Activated naive CD4-positive, alpha-beta T cell treated with anti-CD3 and anti-CD28 coated beads, Interleukin-2, amount 50 U/mL, for 24 hours (primary cell): ENCODE measurements around the gene TMEM107.

ENCODE experiments used
- H3K27ac Mint-ChIP-seq: one replicate; pipeline ENCODE4 v1.8.0; 2021; ENCODE audit warnings: mild to moderate bottlenecking, mixed read lengths
- H3K27me3 Mint-ChIP-seq: one replicate; pipeline ENCODE4 v1.8.0; 2021; ENCODE audit warnings: mixed read lengths
- H3K36me3 Mint-ChIP-seq: one replicate; pipeline ENCODE4 v1.8.0; 2021; ENCODE audit warnings: mixed read lengths
- H3K4me1 Mint-ChIP-seq: one replicate; pipeline ENCODE4 v1.8.0; 2021; ENCODE audit warnings: mixed read lengths
- H3K4me3 Mint-ChIP-seq: one replicate; pipeline ENCODE4 v1.8.0; 2021; ENCODE audit warnings: mild to moderate bottlenecking, mixed read lengths
- H3K9me3 Mint-ChIP-seq: one replicate; pipeline ENCODE4 v1.8.0; 2021; ENCODE audit warnings: mixed read lengths

Gene TMEM107

DNA sequence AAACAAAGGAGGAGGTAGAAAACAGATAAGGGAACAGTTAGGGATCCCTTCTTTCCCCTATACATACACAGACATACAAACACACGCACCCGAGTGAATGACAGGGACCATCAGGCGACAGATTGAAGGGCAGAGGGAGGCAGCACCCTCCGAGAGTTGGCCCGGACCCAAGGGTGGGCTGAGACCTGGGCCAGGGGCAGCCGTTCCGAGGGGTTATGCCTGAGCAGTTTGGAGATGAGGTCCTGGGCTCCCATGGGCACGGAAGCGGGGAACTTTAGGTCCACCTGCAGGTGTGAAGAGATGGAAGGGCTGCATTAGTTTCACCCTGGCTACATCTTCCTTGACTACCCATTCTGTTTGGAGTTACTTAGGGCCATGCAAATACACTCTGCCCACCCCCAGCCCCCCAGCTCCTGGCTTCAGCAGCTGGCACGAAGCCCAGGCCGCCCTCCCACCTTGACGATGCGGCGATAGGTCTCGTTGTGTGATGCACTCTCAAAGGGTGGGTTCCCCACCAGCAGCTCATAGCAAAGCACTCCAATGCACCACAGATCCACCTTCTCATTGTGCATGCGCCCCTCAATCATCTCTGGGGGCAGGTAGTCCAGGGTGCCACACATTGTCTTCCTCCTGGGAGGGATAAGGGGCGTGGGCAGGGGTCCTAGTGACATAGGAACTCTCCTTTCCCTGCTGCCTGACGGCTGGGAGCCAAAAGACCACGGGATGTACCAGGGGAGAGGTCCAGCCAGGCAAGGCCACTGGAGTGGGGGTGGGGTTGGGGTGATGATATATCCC lies 28.8 kb upstream of the TMEM107 start:
- Mint-ChIP-seq H3K9me3 (no peaks in the 10 kb centered on the region), H3K4me3 (no peak overlapping the region), H3K36me3 (no peaks in the 10 kb centered on the region), H3K27ac (no peak overlapping the region), H3K4me1 (peaks cover 8% of the 10 kb centered on the region), H3K27me3 (no peaks in the 10 kb centered on the region)

DNA sequence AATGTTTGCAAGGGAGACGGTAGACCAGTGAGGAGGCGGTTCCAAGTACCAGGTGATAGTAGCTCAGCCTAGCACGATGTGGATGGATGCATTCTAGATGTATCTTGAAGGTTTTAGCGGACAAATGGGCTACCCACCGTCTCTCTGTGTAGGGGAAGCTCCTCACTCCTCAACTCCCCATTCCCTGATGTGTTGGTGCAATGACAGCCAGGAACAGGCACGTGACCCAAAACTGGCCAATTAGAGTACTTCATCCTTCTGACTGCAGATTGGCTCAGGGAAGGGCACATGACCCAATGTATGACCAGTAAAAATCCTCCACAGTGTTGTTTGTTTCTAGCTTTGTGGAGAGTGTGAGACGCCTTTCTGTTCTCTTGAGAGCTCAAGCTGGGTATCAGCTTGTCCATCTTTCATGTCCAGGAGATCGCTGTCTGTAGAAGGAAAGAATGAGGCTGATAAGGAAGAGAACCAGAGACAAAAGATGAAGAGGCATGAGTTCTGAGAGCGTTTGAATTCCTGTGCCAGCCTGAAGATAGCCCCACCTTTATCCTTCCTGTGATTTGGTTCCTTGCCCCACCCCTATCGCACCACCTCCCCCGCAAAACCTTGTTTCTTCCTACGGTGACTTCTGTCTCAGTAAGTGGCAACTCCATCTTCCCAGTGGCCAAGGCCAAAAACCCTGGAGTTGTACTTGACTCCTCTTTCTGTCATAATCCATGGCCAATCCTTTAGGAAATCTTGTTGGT lies 16.1 kb upstream of the TMEM107 start:
- H3K4me1 Mint-ChIP-seq, result peaks cover 12% of the 10 kb centered on the region
- H3K27me3 Mint-ChIP-seq, result no peaks in the 10 kb centered on the region
- no peak overlapping the region for H3K27ac Mint-ChIP-seq
- H3K36me3 Mint-ChIP-seq, result no peaks in the 10 kb centered on the region
- H3K9me3 Mint-ChIP-seq, result no peaks in the 10 kb centered on the region
- no peak overlapping the region for H3K4me3 Mint-ChIP-seq

DNA sequence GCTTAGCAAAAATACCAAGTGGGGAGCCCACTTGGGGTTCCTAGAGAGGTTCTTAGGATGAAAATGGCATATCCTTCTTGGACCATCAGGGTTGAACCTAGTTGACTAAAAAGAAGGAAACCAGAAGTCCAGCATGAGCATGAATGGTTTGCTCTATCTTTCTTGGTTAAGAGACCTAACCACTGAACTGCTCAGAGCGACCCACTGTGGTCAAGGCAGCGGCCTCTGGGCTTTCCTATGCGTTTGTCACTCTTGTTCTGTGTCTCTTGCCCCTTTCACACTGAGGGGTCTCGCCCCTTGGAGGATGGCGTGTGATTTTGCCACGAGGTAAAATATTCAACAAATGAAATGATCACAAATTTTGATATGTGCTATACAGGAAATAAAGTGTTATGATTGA lies 14.3 kb upstream of the TMEM107 start:
- Mint-ChIP-seq H3K36me3 (no peaks in the 10 kb centered on the region), H3K27ac (no peak overlapping the region), H3K4me1 (peaks cover 12% of the 10 kb centered on the region), H3K4me3 (no peak overlapping the region), H3K27me3 (no peaks in the 10 kb centered on the region), H3K9me3 (no peaks in the 10 kb centered on the region)

DNA sequence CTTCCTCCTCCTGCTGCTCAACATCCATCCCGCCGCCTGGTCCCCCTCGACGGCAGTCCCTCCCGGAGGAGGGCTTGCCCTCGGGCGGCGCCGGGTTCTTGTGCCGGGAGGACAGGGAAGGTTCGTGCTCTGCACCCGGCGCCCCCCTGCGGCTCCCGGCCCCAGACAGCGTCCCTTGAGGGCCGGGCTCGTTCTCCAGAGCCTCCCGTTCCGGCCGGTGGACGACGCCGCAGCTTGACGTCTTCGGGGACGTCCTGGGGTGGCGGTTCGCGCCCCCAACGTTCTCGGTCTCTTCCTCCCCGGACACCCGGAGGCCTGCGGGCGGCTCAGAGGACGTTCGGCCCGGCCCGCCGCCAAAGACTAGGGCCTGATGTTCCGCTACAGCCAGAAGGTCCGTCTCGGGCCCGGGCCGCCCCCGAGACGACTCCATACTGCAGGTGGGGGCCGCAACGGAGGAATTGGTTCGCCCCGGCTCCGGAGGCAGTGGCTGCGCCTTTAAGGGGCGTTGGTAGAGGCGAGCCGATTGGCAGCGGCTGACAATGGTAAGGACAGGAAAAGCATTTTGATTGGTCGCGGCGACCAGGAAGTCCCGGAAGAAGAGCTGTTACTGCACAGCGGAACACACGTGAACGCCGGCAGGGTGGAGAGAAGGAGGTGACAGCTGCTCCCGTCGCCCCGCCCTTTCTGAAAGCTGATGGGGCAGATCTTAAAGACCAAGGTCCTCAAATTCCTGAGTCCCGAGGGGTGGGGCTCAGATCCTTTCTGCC lies 13.7 kb upstream of the TMEM107 start, which contains the start of gene BORCS6:
BORCS6 (minus strand) TSS at position 470 of the 767 bp plus-strand sequence; CDS start at position 430, 40 bp downstream.
- peak within 1 kb of the TSS; percentile 48 for H3K27ac Mint-ChIP-seq
- no peaks in the 10 kb centered on the region for H3K36me3 Mint-ChIP-seq
- no peaks in the 10 kb centered on the region for H3K9me3 Mint-ChIP-seq
- peaks cover 12% of the 10 kb centered on the region for H3K4me1 Mint-ChIP-seq
- H3K4me3 Mint-ChIP-seq, result no peak within 1 kb of the TSS
- H3K27me3 Mint-ChIP-seq, result no peaks in the 10 kb centered on the region

DNA sequence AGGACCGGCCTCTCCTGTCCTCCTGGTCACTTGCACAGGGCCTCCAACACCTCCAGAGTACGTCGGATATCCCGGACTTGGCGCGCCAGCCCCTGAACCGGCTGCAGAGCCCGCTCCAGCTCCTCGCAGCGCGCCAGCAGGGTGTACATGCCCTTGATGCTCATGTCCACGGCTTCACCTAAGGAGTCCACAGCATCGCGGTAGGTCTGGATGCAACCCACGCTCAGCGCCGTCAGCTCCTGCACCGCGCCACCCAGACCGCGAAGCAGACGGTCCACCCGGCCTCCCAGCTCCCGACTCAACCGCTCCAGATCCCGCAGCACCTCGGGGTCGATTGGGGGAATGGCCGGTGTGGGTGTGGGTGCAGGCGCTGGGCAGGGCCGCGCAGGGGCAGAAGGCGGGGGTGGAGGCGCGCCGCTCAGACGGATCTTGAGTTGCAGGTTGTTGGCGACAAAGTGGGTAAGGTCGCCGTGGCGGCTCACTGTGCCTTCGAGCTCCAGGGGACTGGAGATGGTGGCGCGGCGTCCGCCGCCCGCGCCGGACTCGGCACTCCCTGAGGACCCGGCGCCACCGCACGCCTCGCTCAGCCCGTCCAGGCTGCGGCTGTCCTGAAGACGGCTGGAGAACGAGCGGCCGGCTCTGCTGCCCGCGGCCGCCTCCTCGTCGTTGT lies 13.0 kb upstream of the TMEM107 start:
- Mint-ChIP-seq H3K36me3 (no peaks in the 10 kb centered on the region), H3K27me3 (no peaks in the 10 kb centered on the region), H3K9me3 (no peaks in the 10 kb centered on the region), H3K4me1 (peaks cover 12% of the 10 kb centered on the region), H3K4me3 (no peak overlapping the region), H3K27ac (peak overlapping the region; percentile 48)

DNA sequence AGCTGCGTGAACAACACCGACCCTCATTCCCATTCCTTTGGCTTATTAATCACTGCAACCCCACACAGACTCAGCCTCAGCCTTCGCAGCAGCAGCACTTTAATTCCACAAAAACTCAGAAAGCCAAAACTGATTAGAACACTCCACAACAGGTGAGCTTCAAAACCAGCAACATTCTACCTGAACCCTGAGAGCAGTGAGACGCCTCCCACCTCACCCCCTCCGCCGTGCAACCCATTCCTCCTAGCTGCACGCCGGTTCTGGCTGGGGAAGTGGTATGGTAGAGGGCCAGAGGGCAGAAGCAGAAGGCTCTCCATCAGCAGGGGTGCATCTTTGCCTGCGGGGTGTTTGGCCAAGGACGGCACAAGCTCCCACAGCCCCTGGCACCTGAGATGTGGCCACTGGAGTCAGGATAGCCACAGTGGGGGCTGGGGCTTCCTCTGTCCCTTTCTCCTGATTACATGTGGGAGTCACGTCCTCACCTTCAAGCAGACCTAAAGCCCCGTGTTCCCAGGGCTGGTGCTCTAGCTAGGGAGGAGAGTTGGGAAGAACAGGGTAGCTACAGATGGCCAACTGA lies 12.2 kb upstream of the TMEM107 start:
- Mint-ChIP-seq H3K9me3 (no peaks in the 10 kb centered on the region), H3K4me3 (no peak overlapping the region), H3K27me3 (no peaks in the 10 kb centered on the region), H3K27ac (no peak overlapping the region), H3K4me1 (peaks cover 17% of the 10 kb centered on the region), H3K36me3 (no peaks in the 10 kb centered on the region)

DNA sequence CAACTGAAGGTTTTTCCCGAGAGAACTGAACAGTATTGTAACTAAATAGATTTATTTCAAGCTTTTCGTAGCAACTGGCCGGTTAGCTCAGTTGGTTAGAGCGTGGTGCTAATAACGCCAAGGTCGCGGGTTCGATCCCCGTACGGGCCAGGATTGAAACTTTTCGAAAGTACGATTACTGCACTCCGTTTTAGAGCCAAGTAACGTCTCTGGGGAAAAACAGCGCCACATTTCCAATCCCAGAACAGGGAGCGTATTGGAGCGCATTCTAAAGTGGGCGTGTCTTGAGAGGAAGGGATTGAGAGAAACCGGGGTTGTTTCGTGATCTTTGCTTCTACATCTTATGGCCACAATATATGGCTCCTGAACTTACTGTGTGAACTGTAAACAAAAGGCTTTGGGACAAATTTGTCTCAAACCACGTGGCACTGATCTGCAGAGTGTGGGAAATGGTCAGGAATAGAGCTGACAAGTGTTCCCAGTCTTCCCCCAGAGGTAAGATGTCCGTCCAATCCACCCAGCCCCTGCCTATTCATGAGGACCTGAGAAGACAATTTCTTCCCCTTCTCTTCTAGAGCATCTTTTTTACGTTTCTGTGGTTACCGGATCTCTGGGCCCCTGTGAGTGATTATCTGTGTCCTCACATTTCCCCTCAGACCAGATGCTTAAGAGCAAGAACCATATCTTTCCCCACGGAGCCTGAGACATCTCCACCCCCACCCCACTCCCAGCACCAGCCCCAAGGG lies 11.5 kb upstream of the TMEM107 start:
- Mint-ChIP-seq H3K9me3 (no peaks in the 10 kb centered on the region), H3K27me3 (no peaks in the 10 kb centered on the region), H3K4me3 (no peak overlapping the region), H3K4me1 (peaks cover 17% of the 10 kb centered on the region), H3K27ac (no peak overlapping the region), H3K36me3 (no peaks in the 10 kb centered on the region)

DNA sequence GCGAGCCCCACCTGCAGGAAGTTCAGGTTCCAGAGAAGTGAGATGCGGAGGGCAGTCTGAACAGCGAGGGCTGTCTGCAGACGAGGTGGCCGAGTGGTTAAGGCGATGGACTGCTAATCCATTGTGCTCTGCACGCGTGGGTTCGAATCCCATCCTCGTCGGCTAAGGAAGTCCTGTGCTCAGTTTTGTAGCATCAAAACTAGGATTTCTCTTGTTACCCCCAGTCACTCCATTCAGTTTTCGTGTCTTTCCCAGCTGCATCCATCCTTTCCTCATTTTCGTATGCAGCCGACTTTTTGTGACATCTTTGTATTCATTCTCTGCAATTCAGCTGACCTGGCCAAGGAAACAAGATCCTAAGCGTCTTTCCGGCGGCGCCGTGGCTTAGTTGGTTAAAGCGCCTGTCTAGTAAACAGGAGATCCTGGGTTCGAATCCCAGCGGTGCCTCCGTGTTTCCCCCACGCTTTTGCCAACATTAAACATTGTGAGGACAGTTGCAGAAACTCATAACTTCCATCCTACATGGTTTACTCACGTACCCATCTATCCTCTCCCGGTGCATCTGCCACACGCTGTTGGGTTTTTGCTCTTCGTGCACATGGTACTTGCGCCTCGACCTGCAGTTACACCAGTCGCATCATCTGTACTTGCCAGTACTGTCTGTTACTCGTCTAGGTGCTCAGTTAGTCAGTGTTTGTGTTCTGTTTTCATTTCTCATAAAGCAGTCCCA lies 10.8 kb upstream of the TMEM107 start:
- no peak overlapping the region for H3K27ac Mint-ChIP-seq
- H3K36me3 Mint-ChIP-seq, result no peaks in the 10 kb centered on the region
- peaks cover 19% of the 10 kb centered on the region for H3K4me1 Mint-ChIP-seq
- no peaks in the 10 kb centered on the region for H3K9me3 Mint-ChIP-seq
- no peaks in the 10 kb centered on the region for H3K27me3 Mint-ChIP-seq
- H3K4me3 Mint-ChIP-seq, result no peak overlapping the region

DNA sequence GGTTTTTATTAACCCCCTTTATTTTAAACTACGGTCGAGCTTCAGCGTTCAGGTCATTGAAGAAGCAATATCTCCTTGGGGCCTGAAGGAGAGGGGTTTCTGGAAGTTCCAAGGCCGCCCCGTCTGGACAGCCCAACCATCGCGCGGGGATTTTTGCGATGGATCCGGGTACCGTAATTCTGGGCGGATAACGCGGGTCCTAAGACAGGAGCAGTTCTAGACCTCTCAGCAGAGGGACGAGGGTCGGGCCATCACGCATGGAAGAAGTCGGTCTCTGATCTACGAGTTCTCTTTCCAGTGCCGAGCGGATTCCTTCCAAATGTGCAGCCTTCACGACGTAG lies 10.2 kb upstream of the TMEM107 start:
- H3K27ac Mint-ChIP-seq, result no peak overlapping the region
- no peak overlapping the region for H3K4me3 Mint-ChIP-seq
- peaks cover 21% of the 10 kb centered on the region for H3K4me1 Mint-ChIP-seq
- no peaks in the 10 kb centered on the region for H3K9me3 Mint-ChIP-seq
- H3K36me3 Mint-ChIP-seq, result no peaks in the 10 kb centered on the region
- no peaks in the 10 kb centered on the region for H3K27me3 Mint-ChIP-seq

DNA sequence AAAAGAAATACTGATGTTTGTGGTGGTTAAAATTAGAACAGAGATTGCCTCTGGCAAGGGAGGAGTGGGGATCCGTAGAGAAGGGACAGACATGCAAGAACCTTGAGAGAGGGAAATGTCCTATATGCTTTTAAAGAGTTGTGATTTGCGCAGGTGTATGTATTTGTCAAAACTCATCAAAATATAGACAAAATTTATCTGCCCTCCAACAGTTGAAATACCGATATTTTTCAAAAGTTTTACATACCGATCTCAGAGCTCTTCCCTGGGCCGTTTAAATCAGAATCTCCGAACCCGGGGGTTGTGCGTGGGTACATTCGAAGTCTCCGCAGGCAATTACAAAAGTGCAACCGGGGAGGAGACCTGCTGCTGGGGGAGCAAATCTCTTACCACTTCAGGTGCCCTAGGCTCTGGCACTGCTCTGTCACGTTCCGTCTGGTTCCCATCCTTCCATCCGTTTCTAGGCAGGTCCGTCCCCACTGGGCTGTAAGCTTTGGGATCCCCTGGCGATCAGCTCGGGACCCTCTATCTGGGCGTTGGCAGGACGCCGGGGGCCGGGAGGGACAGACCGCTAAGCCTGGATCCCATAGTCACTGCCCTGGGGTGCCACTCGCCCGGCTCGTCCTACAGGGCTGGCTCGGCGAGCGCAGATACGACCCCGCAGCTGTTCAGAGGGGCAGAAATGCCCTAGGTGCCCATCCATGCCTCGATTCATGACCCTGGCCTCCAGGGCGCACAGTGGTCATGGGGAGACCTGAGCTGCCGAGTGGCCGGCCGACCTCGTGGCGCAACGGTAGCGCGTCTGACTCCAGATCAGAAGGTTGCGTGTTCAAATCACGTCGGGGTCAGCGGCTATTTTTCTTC lies 9.6 kb upstream of the TMEM107 start:
- no peaks in the 10 kb centered on the region for H3K9me3 Mint-ChIP-seq
- no peak overlapping the region for H3K4me3 Mint-ChIP-seq
- no peaks in the 10 kb centered on the region for H3K36me3 Mint-ChIP-seq
- peaks cover 24% of the 10 kb centered on the region for H3K4me1 Mint-ChIP-seq
- H3K27ac Mint-ChIP-seq, result no peak overlapping the region
- no peaks in the 10 kb centered on the region for H3K27me3 Mint-ChIP-seq

DNA sequence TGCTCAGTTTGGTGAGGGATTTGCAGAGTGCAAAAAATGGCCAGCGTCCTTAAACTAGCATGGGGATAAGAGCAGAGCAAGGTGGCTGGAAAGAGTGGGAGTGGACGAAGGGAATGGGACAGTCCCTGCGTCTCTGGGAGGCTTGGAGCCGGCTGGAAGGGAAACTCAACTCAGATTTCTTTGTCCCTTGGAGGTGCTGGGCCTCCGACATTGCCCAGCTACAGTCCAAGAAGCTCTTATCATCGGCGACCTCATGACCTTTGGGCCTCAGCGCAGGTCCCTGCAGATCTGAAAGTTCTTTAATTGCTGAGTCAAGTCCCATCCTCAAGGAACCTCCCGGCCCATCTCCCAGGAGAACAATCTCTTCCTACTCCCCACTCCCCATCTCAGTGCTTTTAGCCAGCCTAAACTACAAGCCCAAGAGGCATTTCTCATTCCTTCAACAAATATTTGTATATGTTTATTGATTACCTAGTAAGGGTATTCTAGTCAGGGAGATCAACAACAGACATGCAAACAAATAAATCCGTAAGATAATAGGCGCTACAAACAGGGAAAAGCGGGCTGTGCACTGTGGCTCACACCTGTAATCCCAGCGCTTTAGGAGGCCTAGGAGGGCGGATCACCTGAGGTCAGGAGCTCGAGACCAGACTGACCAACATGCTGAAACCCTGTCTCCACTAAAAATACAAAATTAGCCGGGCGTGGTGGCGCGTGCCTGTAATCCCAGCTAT lies 985 bp upstream of the TMEM107 start:
- Mint-ChIP-seq H3K27me3 (no peaks in the 10 kb centered on the region), H3K27ac (no peak overlapping the region), H3K9me3 (no peaks in the 10 kb centered on the region), H3K36me3 (no peaks in the 10 kb centered on the region), H3K4me3 (peak overlapping the region; percentile 88), H3K4me1 (peaks cover 53% of the 10 kb centered on the region)

DNA sequence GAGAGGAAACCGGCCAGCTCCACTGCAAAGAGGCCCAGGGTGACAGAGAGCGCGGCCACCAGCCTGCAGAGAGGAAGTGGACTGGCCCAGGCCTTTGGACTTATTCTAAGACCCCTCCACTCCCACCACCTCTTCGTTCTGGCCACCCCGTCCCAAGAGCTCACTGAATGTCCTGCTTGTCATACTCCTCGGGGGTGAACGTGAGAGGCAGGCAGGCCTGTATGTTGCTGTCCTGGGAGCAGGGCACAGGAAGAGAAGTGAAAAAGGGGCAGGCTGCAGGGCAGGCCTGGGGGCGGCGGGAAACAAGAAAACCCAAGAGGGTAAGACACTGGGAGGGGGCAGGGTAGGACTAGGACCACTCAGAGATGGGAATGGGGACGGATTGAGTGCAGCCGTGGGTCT lies 384 bp downstream of the TMEM107 start:
- Mint-ChIP-seq H3K36me3 (no peaks in the 10 kb centered on the region), H3K9me3 (no peaks in the 10 kb centered on the region), H3K4me3 (peak overlapping the region; percentile 88), H3K27me3 (no peaks in the 10 kb centered on the region), H3K4me1 (peaks cover 44% of the 10 kb centered on the region), H3K27ac (peak overlapping the region; percentile 78)

DNA sequence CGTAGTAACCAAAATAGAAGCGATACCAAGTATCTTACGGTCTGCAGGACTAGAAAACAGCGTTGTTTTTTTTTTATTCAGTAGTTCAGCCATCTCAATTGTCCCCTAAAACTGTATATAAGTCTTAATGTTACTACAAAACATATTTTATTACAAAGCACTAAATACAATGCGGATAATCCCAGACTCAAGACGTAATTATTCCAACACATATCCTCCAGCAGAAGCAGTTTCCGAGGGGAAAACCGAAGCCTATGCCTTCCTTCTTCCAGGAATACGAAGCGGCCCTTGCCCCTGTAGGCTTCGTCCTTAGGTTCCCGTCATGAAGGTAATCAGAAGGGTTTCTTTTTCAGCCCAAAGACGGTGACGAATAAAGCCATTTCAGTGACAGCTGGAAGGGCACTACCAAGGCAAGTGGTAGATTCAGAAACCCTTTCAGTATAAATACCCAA lies 2.3 kb downstream of the TMEM107 start:
- no peaks in the 10 kb centered on the region for H3K9me3 Mint-ChIP-seq
- peaks cover 44% of the 10 kb centered on the region for H3K4me1 Mint-ChIP-seq
- H3K27me3 Mint-ChIP-seq, result no peaks in the 10 kb centered on the region
- H3K27ac Mint-ChIP-seq, result peak overlapping the region; percentile 100
- peak overlapping the region; percentile 87 for H3K4me3 Mint-ChIP-seq
- H3K36me3 Mint-ChIP-seq, result no peaks in the 10 kb centered on the region
